Panc1 (cell line): Measurements from ENCODE around the gene GABRG3. TPM values are rescaled to one million over a fixed set of nuclear protein-coding genes. Genes with fewer than 3 reads are reported as not detected.

ENCODE experiments used
- ATAC-seq: fragments of 200-7000 bp; cut with Tn5 transposase; 2 replicates; pipeline ENCODE4 v1.9.1; 2020; ENCODE audit warnings: mild to moderate bottlenecking, moderate library complexity
- BruUV-seq: library from RNA; stranded (reverse); fragments of 400-500 nt; replicated peaks from 2 replicates; lab custom pipeline; 2021; lab: Mats Ljungman, UMichigan
- CTCF ChIA-PET: fragments of 300-600 bp; sonication (Branson Sonifier 250); formaldehyde crosslinking; loops from one replicate; lab custom pipeline; 2022; ENCODE audit warnings: antibody characterized with exemption; lab: Charles Lee
- POLR2A ChIA-PET: fragments of 300-600 bp; sonication (Branson Sonifier 250); formaldehyde crosslinking; loops from one replicate; lab custom pipeline; 2022; ENCODE audit warnings: antibody characterized with exemption; lab: Charles Lee
- DNase-seq: peaks from one replicate; pipeline ENCODE4 v3.0.0-alpha.2; 2010; ENCODE audit warnings: low read depth, low spot score
- H3K27ac ChIP-seq: 2 replicates; pipeline ENCODE4 v1.5.1; 2011; ENCODE audit warnings: mild to moderate bottlenecking, low read length, inconsistent platforms
- H3K27me3 ChIP-seq: fragments of 200-500 bp; sonication (Bioruptor generic); 2 replicates; pipeline ENCODE4 v1.6.0; 2014; ENCODE audit warnings: low read length, inconsistent platforms; ENCODE audit not compliant: control insufficient read depth, insufficient read depth
- H3K36me3 ChIP-seq: fragments of 200-500 bp; sonication (Bioruptor generic); 2 replicates; pipeline ENCODE4 v1.5.1; 2014; ENCODE audit warnings: inconsistent platforms, mild to moderate bottlenecking, low read length, moderate library complexity; ENCODE audit not compliant: control insufficient read depth, insufficient read depth
- H3K4me1 ChIP-seq: 2 replicates; pipeline ENCODE4 v1.5.1; 2011; ENCODE audit warnings: inconsistent platforms, mild to moderate bottlenecking, low read length, moderate library complexity; ENCODE audit not compliant: control insufficient read depth, insufficient read depth
- H3K4me3 ChIP-seq, 2 experiments: 2 replicates each; pipeline ENCODE4 v1.5.1; 2011 to 2012; ENCODE audit warnings: low read depth in 2 of 2, low read length in 2 of 2, mild to moderate bottlenecking in 2 of 2, inconsistent platforms in 1 of 2, moderate library complexity in 1 of 2
- H3K9me3 ChIP-seq: fragments of 200-500 bp; sonication (Bioruptor generic); 2 replicates; pipeline ENCODE4 v1.5.1; 2014; ENCODE audit warnings: low read depth, mild to moderate bottlenecking, inconsistent platforms, low read length, moderate library complexity; ENCODE audit not compliant: control insufficient read depth, insufficient read depth
- CTCF ChIP-seq: fragments of 450-650 bp; IDR thresholded peaks from 2 replicates; pipeline ENCODE4 v1.5.1; 2017; ENCODE audit warnings: mild to moderate bottlenecking
- POLR2AphosphoS5 ChIP-seq: IDR thresholded peaks from 2 replicates; pipeline ENCODE4 v1.6.1; 2012; ENCODE audit warnings: mild to moderate bottlenecking, low read depth, low read length, moderate library complexity
- REST ChIP-seq, 2 experiments: IDR thresholded peaks; 2 replicates each; pipeline ENCODE4 v1.6.1; 2011 to 2012; ENCODE audit warnings: low read depth in 2 of 2, control low read depth in 1 of 2, low read length in 1 of 2, mild to moderate bottlenecking in 1 of 2, moderate library complexity in 1 of 2; ENCODE audit not compliant: insufficient read depth in 1 of 2
- SIN3A ChIP-seq: IDR thresholded peaks from 2 replicates; pipeline ENCODE4 v1.6.1; 2012; ENCODE audit warnings: low read depth, mild to moderate bottlenecking, low read length, moderate library complexity, borderline replicate concordance; ENCODE audit not compliant: insufficient read depth
- TCF7L2 ChIP-seq: IDR thresholded peaks from 2 replicates; pipeline ENCODE4 v1.6.1; 2011; ENCODE audit warnings: mild to moderate bottlenecking, low read depth, low read length, inconsistent platforms
- in situ Hi-C: cut with HindIII; loops from 2 replicates; pipeline ENCODE4 v1.10.0; 2016; ENCODE audit warnings: low sequenced_read_pairs, low pct_unique_long_range_greater_than_20kb
- intact Hi-C: fragments of 100-400 bp; cut with micrococcal nuclease; formaldehyde crosslinking; loops from one replicate; pipeline ENCODE4 v1.10.0; 2022; ENCODE audit not compliant: unreplicated experiment
- total RNA-seq: library from RNA; stranded (reverse); gene quantifications from one replicate; pipeline ENCODE4 v1.2.1, GENCODE V29; 2021; ENCODE audit not compliant: unreplicated experiment

Gene GABRG3
- total RNA-seq, 1 experiment from 2014 or later = not detected

- CTCF ChIA-PET = no interaction called here
- POLR2A ChIA-PET = no interaction called here
- H3K9me3 ChIP-seq = no peaks in the 10 kb centered on the region
These were observed 113.9 kb downstream of the GABRG3 start for GRCh38 chr15:27084844-27085243.

GRCh38 chr15:27086149-27086548 is 115.2 kb downstream of the GABRG3 start:
- no peak for ATAC-seq
- no TSS peak for BruUV-seq
- intact Hi-C loops (no loop called here), in situ Hi-C loops (no loop called here)
- ChIA-PET CTCF (no interaction called here), POLR2A (no interaction called here)
- no peak for DNase-seq
- no peaks in the 10 kb centered on the region for H3K27me3 ChIP-seq
- TF ChIP-seq CTCF (no peak), REST (IDR thresholded peaks at IDR 0.05; ENCODE audit: insufficient read depth in 1 of 2, low read depth in 2 of 2, low read length in 1 of 2) (no peak), POLR2AphosphoS5 (no peak), SIN3A (no peak), TCF7L2 (no peak)
- no peaks in the 10 kb centered on the region for H3K4me1 ChIP-seq
- H3K9me3 ChIP-seq = no peaks in the 10 kb centered on the region
- H3K27ac ChIP-seq = no peak overlapping the region
- no peak overlapping the region for H3K4me3 ChIP-seq
- H3K36me3 ChIP-seq = no peaks in the 10 kb centered on the region

More at GRCh38 chr15:27084844-27085243, 113.9 kb downstream of the GABRG3 start:
- H3K36me3 ChIP-seq = no peaks in the 10 kb centered on the region
- no peak for TF ChIP-seq POLR2AphosphoS5
- no peak for TF ChIP-seq REST (IDR thresholded peaks at IDR 0.05; ENCODE audit: insufficient read depth in 1 of 2, low read depth in 2 of 2, low read length in 1 of 2)
- no peak for TF ChIP-seq SIN3A
- TF ChIP-seq CTCF = no peak
- no peak for TF ChIP-seq TCF7L2
- H3K27me3 ChIP-seq = no peaks in the 10 kb centered on the region
- no TSS peak for BruUV-seq
- no peaks in the 10 kb centered on the region for H3K4me1 ChIP-seq
- intact Hi-C loops = no loop called here
- in situ Hi-C loops = no loop called here
- no peak overlapping the region for H3K4me3 ChIP-seq
- ATAC-seq (no peak), DNase-seq (no peak)
- no peak overlapping the region for H3K27ac ChIP-seq
